HL-60 (cell line): ENCODE results near the gene RGS6.

Experiments
- POLR2AphosphoS5 ChIP-seq: IDR thresholded peaks from 2 replicates; pipeline ENCODE4 v1.6.1; 2012; ENCODE audit warnings: low read depth
- TF ChIP-seq, protein P1 (sequence below): IDR thresholded peaks from one replicate; pipeline ENCODE4 v1.5.1; 2011; ENCODE audit warnings: low read length, control low read depth, inconsistent platforms; ENCODE audit not compliant: insufficient read depth
- TF ChIP-seq, protein P2 (sequence below): IDR thresholded peaks from 2 replicates; pipeline ENCODE4 v1.6.1; 2012; ENCODE audit warnings: low read depth; ENCODE audit not compliant: insufficient replicate concordance

DNA sequence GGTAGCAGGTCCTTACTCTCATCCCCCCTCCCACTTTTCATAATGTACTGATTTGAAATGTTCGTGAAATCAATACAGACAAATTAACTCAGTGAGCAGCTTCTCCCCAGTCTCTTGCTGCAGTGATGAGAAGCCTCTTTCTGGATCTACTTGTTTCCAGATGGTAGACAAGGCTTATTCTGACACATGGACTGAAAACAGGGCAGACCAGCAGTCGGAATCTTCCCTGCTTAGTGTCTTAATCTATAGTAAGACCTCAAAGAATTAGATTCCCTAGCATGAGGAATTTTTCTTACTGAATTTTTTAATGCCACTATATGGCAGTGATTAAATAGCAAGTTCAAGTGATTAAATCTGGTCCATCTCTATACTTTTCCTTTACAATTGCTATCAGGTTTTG is 120.1 kb downstream of the RGS6 start:
- TF ChIP-seq, protein P1, sequence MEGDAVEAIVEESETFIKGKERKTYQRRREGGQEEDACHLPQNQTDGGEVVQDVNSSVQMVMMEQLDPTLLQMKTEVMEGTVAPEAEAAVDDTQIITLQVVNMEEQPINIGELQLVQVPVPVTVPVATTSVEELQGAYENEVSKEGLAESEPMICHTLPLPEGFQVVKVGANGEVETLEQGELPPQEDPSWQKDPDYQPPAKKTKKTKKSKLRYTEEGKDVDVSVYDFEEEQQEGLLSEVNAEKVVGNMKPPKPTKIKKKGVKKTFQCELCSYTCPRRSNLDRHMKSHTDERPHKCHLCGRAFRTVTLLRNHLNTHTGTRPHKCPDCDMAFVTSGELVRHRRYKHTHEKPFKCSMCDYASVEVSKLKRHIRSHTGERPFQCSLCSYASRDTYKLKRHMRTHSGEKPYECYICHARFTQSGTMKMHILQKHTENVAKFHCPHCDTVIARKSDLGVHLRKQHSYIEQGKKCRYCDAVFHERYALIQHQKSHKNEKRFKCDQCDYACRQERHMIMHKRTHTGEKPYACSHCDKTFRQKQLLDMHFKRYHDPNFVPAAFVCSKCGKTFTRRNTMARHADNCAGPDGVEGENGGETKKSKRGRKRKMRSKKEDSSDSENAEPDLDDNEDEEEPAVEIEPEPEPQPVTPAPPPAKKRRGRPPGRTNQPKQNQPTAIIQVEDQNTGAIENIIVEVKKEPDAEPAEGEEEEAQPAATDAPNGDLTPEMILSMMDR: no peak
- TF ChIP-seq POLR2AphosphoS5: no peak
- TF ChIP-seq, protein P2, sequence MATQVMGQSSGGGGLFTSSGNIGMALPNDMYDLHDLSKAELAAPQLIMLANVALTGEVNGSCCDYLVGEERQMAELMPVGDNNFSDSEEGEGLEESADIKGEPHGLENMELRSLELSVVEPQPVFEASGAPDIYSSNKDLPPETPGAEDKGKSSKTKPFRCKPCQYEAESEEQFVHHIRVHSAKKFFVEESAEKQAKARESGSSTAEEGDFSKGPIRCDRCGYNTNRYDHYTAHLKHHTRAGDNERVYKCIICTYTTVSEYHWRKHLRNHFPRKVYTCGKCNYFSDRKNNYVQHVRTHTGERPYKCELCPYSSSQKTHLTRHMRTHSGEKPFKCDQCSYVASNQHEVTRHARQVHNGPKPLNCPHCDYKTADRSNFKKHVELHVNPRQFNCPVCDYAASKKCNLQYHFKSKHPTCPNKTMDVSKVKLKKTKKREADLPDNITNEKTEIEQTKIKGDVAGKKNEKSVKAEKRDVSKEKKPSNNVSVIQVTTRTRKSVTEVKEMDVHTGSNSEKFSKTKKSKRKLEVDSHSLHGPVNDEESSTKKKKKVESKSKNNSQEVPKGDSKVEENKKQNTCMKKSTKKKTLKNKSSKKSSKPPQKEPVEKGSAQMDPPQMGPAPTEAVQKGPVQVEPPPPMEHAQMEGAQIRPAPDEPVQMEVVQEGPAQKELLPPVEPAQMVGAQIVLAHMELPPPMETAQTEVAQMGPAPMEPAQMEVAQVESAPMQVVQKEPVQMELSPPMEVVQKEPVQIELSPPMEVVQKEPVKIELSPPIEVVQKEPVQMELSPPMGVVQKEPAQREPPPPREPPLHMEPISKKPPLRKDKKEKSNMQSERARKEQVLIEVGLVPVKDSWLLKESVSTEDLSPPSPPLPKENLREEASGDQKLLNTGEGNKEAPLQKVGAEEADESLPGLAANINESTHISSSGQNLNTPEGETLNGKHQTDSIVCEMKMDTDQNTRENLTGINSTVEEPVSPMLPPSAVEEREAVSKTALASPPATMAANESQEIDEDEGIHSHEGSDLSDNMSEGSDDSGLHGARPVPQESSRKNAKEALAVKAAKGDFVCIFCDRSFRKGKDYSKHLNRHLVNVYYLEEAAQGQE: no peak
